D341Med (cell line): ENCODE results near the gene SIGMAR1.

ENCODE experiments used
- DNase-seq: peaks from one replicate; pipeline ENCODE4 v3.0.0; 2012; ENCODE audit warnings: low spot score

Gene SIGMAR1

GRCh38 chr9:34637356-34638137 is at the start of gene SIGMAR1:
Gene SIGMAR1, minus strand, starts transcription at chr9:34637787. Its CDS starts 90 bp downstream, at chr9:34637697.
- peak; percentile 96 for DNase-seq

GRCh38 chr9:34686732-34687131 is 49.1 kb upstream of the SIGMAR1 start:
- no peak for DNase-seq

GRCh38 chr9:34686231-34686630 is 48.6 kb upstream of the SIGMAR1 start:
- no peak for DNase-seq

GRCh38 chr9:34685591-34685990 is 48.0 kb upstream of the SIGMAR1 start:
- DNase-seq, result no peak

GRCh38 chr9:34684816-34685215 is 47.2 kb upstream of the SIGMAR1 start:
- DNase-seq, result no peak

- DNase-seq, result no peak
Observed at GRCh38 chr9:34684145-34684544, 46.6 kb upstream of the SIGMAR1 start.

- DNase-seq, result no peak
Observed at GRCh38 chr9:34675869-34676268, 38.3 kb upstream of the SIGMAR1 start.

GRCh38 chr9:34675048-34675714 is 37.6 kb upstream of the SIGMAR1 start:
- DNase-seq, result peak; percentile 86

GRCh38 chr9:34674440-34674839 is 36.9 kb upstream of the SIGMAR1 start:
- DNase-seq, result no peak

GRCh38 chr9:34671307-34671706 is 33.7 kb upstream of the SIGMAR1 start:
- no peak for DNase-seq

- DNase-seq, result no peak
Observed at GRCh38 chr9:34669809-34670562, 32.4 kb upstream of the SIGMAR1 start.

- DNase-seq, result peak; percentile 96
Observed at GRCh38 chr9:34665381-34666250, 28.0 kb upstream of the SIGMAR1 start.

- no peak for DNase-seq
Observed at GRCh38 chr9:34665067-34665380, 27.4 kb upstream of the SIGMAR1 start.

GRCh38 chr9:34664281-34665066 is 26.9 kb upstream of the SIGMAR1 start:
- DNase-seq, result peak; percentile 67

GRCh38 chr9:34663303-34663605 is 25.7 kb upstream of the SIGMAR1 start:
- no peak for DNase-seq

- no peak for DNase-seq
Observed at GRCh38 chr9:34662526-34663302, 25.1 kb upstream of the SIGMAR1 start, which contains the start of gene CCL27. Gene CCL27, minus strand, starts transcription at chr9:34662657. Its CDS starts 24 bp downstream, at chr9:34662633.

GRCh38 chr9:34659592-34660253 is 22.1 kb upstream of the SIGMAR1 start:
- DNase-seq, result no peak

GRCh38 chr9:34658461-34658860 is 20.9 kb upstream of the SIGMAR1 start:
- DNase-seq, result no peak

GRCh38 chr9:34656992-34657391 is 19.4 kb upstream of the SIGMAR1 start:
- no peak for DNase-seq

- no peak for DNase-seq
Observed at GRCh38 chr9:34655394-34655793, 17.8 kb upstream of the SIGMAR1 start.
